HL-60/S4 treated with phorbol 12-myristate 13-acetate at 8.2 ng/mL for 4 days and 3 days (cell line): Measurements from ENCODE around the gene EFNA5.
"Not testable (repeated sequence)": the region's sequence is repeated elsewhere in the genome, so short reads cannot be mapped to it uniquely, and the experiment has no call there.

ENCODE experiments used
- in situ Hi-C: fragments of 300-500 bp; cut with MboI; formaldehyde crosslinking; loops from 2 replicates; pipeline ENCODE4 v1.15.0; 2022; ENCODE audit warnings: low sequenced_read_pairs

The EFNA5 gene

GRCh38 chr5:107378218-107378899, 292.4 kb downstream of the EFNA5 start:
- in situ Hi-C loops: no loop called here

DNA sequence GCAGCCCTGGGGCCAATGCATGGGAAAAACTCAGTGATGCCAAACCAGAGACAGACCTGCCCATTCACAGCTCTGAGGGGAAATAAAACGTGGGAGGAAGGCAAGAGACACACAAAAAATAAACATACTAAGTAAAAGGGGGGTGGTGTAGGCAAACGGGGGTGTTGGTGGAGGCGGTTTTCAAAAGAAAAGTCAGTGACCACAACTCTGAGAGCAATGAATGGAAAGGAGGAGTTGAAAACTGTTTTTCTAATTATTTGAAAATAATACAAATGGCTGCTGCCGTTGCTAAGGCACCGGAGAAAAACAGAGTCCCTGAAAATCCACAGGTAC, 293.5 kb downstream of the EFNA5 start:
- in situ Hi-C loops: no loop called here

- in situ Hi-C loops: no loop called here
Observed at GRCh38 chr5:107376546-107377276, 294.0 kb downstream of the EFNA5 start.

- in situ Hi-C loops: no loop called here
Observed at GRCh38 chr5:107373549-107374263, 297.0 kb downstream of the EFNA5 start.

- in situ Hi-C loops: no loop called here
Observed at GRCh38 chr5:107372723-107373450, 297.9 kb downstream of the EFNA5 start.

- in situ Hi-C loops: no loop called here
Observed at GRCh38 chr5:107370396-107370968, 300.3 kb downstream of the EFNA5 start.

- in situ Hi-C loops: no loop called here
Observed at GRCh38 chr5:107369622-107370021, 301.1 kb downstream of the EFNA5 start.

DNA sequence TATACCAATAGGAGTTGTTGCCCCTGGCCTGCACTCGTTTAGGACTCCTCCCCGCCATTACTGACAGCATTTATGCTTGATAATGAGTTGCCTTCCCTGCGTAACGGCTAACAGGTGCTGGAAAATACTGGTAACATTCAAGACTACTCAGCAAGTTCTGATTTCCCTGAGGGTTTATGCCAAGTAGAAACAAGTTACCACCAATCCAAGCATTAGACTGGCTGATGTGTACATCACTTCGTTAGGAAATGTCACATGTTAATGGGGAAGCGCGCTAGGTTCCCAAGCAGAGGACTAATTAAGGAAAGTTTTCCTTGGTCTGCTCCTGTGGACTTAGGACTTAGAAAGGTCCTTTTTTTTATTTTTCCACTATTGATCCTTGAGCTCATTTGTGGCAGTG, 302.1 kb downstream of the EFNA5 start:
- in situ Hi-C loops: no loop called here

DNA sequence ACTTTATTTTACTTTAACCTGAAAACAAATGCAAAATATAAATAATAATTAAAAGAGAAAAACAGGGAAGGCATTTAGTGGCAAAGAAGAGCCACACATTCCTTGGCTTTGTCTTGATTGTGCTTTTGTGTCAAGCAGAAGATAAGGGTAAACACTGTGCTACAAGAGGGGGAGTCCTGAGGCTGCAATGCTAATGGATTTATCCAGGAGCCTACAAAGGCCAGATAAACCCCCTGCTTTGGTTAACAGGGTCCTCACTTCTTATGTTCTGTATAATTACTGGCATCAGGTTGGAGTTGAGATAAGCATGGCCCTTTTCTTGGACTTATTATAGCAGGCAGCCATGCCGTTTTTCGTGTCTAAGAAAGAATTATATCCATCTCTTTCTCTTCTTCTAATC, 302.8 kb downstream of the EFNA5 start:
- in situ Hi-C loops: no loop called here

GRCh38 chr5:107367480-107367879, 303.3 kb downstream of the EFNA5 start:
- in situ Hi-C loops: no loop called here

- in situ Hi-C loops: no loop called here
Observed at GRCh38 chr5:107365320-107366109, 305.2 kb downstream of the EFNA5 start.

DNA sequence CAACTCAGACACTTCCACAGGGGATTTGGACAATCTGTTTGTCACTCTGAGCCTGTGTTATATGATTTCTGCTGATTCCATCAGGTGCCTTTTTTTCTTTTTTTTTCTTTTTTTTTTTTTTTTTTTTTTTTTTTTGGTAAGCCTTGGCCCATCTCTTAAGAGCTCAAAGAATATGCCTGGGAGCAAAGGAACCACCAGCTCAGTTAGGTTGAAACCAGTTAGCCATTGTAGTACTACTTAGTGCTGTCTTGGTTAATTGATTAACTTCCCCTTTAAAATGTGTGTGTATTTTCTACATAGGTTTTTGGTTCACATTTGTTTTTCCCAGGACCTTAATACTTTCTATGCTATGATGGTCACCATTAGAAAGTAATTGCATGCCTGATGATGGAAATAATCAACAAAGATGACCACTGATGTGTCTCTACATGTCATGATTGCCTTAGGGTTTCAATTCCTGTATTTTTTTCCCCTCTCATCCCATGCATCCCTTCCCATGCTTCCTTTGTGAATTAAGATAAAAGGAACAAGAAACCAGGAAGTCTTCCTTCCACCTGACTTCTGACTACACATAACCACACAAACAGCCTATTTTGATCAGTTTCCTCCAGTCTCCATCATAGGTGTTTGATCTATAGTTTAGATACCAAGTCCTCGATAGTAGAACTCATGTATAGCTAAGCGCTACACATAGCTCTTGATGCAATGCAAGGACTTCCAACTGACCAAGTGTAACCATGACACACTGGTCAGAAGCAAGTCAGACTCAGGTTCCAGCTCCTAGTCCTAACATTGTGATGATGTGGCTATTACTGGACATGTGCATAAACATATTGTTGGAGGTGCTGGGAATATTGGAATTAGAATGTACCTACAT, 306.1 kb downstream of the EFNA5 start:
- in situ Hi-C loops: no loop called here

DNA sequence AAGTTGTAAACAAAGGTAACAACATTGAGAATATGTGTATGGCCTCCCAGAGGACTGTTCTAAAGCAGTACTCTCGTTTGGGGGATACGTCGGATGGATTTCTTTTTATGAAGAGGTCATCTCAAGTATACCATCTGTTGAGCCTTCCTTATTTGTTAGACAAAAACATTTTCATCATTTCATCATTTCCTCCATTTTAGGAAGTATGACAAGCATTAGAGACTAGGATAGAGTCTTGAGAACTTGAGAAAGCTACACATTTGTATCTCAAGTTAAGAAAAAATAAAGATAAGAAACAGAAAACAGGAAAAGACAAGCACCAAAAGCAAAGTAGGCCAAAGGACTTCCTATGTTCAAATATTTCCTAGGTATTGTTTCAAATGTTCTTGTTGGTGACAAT, 307.0 kb downstream of the EFNA5 start:
- in situ Hi-C loops: no loop called here

GRCh38 chr5:107361945-107362344, 308.8 kb downstream of the EFNA5 start:
- in situ Hi-C loops: no loop called here

DNA sequence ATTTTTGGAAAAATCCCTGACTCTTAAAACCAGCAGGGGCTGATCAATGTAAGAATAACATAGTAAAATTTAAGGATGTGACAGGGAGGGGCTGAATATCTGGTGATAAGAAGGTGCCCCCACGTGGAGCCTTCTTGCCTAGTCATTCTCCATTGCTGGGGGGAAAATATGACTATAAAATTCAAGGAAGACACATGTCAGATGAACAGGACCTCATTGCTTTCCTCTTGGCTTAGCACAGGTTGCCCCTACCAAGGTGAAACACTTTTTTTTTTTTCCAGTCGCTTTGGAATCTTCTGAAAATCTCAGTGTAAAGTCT, 310.9 kb downstream of the EFNA5 start:
- in situ Hi-C loops: no loop called here

GRCh38 chr5:107359033-107359915, 311.5 kb downstream of the EFNA5 start:
- in situ Hi-C loops: no loop called here

GRCh38 chr5:107356891-107357290, 313.8 kb downstream of the EFNA5 start:
- in situ Hi-C loops: no loop called here

DNA sequence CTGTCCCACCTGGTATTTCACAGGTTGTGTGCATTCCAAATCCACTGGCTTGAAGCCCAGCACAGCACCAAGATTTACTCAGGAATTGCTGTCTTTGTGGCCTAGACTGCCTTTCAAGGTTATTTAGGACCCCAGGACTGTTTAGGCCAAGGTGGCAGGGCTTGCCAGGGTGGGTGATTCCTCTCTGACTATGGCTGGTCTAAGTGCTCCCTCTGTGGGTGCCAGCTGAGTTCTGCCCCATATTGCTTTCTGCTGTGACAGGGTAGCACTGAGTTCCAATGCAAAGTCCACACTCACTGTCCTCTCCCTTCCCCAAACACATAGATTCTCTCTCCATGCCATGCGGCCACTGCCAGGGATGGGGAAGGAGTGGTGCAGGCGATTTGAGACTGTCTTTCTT, 318.2 kb downstream of the EFNA5 start:
- in situ Hi-C loops: no loop called here

- in situ Hi-C loops: not testable (repeated sequence)
Observed at GRCh38 chr5:107346580-107346979, 324.2 kb downstream of the EFNA5 start.
